Measurements from ENCODE around the gene ITSN1. TPM values are rescaled to one million over a fixed set of nuclear protein-coding genes. Genes with fewer than 3 reads are reported as not detected.
"Not testable (repeated sequence)": the region's sequence is repeated elsewhere in the genome, so short reads cannot be mapped to it uniquely, and the experiment has no call there.

The ITSN1 gene
- total RNA-seq, 4 donors from 2014 or later = 14.5 to 33.1 (median 26.9) TPM

- Histone ChIP-seq H3K4me1 (peaks cover 5 to 8% of the 10 kb centered on the region in 2 donors), H3K4me3 (no peak overlapping the region), H3K36me3 (no peaks in the 10 kb centered on the region), H3K27me3 (no peaks in the 10 kb centered on the region), H3K9me3 (no peaks in the 10 kb centered on the region), H3K27ac (no peak overlapping the region)
- intact Hi-C loops (cut with DNase I; ENCODE audit: low total_unique reads) (no loop called here), in situ Hi-C loops (cut with MboI; ENCODE audit: low sequenced_read_pairs in 4 of 4) (loop anchor here in 1 of 4 donors (25.0 kb wide), 1 partner anchor 214 kb away; no protein-coding TSS in a partner anchor)
- no peak for DNase-seq
- ATAC-seq = no peak
- TF ChIP-seq, protein P1, sequence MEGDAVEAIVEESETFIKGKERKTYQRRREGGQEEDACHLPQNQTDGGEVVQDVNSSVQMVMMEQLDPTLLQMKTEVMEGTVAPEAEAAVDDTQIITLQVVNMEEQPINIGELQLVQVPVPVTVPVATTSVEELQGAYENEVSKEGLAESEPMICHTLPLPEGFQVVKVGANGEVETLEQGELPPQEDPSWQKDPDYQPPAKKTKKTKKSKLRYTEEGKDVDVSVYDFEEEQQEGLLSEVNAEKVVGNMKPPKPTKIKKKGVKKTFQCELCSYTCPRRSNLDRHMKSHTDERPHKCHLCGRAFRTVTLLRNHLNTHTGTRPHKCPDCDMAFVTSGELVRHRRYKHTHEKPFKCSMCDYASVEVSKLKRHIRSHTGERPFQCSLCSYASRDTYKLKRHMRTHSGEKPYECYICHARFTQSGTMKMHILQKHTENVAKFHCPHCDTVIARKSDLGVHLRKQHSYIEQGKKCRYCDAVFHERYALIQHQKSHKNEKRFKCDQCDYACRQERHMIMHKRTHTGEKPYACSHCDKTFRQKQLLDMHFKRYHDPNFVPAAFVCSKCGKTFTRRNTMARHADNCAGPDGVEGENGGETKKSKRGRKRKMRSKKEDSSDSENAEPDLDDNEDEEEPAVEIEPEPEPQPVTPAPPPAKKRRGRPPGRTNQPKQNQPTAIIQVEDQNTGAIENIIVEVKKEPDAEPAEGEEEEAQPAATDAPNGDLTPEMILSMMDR (IDR thresholded peaks at IDR 0.05 in 4 of 5, conservative IDR thresholded peaks at IDR 0.05 in 1 of 5) = no peak
- no peak for TF ChIP-seq POLR2A (IDR thresholded peaks at IDR 0.05)
Measured at GRCh38 chr21:33673473-33673872, 31.2 kb downstream of the ITSN1 start.

- H3K27ac ChIP-seq = no peak overlapping the region
- no peak for ATAC-seq
- TF ChIP-seq, protein P1 (IDR thresholded peaks at IDR 0.05 in 4 of 5, conservative IDR thresholded peaks at IDR 0.05 in 1 of 5) = no peak
- no peak for TF ChIP-seq POLR2A (IDR thresholded peaks at IDR 0.05)
Measured at GRCh38 chr21:33674226-33674625, 31.9 kb downstream of the ITSN1 start.

GRCh38 chr21:33676666-33677065 lies 34.4 kb downstream of the ITSN1 start:
- H3K4me1 ChIP-seq; H3K27ac ChIP-seq; H3K36me3 ChIP-seq; ATAC-seq; in situ Hi-C loops (cut with MboI; ENCODE audit: low sequenced_read_pairs in 4 of 4); H3K9me3 ChIP-seq; intact Hi-C loops (cut with DNase I; ENCODE audit: low total_unique reads); H3K27me3 ChIP-seq; DNase-seq; H3K4me3 ChIP-seq: not testable (repeated sequence)

More at GRCh38 chr21:33674226-33674625, 31.9 kb downstream of the ITSN1 start:
- in situ Hi-C loops (cut with MboI; ENCODE audit: low sequenced_read_pairs in 4 of 4) (loop anchor here in 1 of 4 donors (25.0 kb wide), 1 partner anchor 213 kb away; no protein-coding TSS in a partner anchor), intact Hi-C loops (cut with DNase I; ENCODE audit: low total_unique reads) (no loop called here)
- H3K36me3 ChIP-seq = no peaks in the 10 kb centered on the region
- DNase-seq = no peak
- peaks cover 5 to 8% of the 10 kb centered on the region in 2 donors for H3K4me1 ChIP-seq
- no peaks in the 10 kb centered on the region for H3K27me3 ChIP-seq
- no peak overlapping the region for H3K4me3 ChIP-seq
- no peaks in the 10 kb centered on the region for H3K9me3 ChIP-seq

DNA sequence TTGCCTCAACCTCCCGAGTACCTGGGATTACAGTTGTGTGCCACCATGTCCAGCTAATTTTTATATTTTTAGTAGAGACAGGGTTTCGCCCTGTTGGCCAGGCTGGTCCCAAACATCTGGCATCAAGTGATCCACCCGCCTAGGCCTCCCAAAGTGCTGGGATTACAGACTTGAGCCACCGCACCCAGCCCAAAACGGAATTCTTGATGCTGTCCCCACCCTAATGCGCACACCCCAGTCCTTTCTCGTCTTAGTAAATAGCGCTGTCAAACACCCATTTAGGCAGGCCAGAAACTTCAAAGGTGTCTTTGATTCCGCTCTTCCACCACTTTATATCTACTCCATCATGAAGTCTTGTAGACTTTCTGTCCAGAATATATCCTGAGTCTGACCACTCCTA lies 35.1 kb downstream of the ITSN1 start:
- H3K27ac ChIP-seq = no peak overlapping the region
- H3K27me3 ChIP-seq = no peaks in the 10 kb centered on the region
- intact Hi-C loops (cut with DNase I; ENCODE audit: low total_unique reads) = no loop called here
- H3K4me3 ChIP-seq = no peak overlapping the region
- H3K4me1 ChIP-seq = peaks cover 5 to 8% of the 10 kb centered on the region in 2 donors
- H3K36me3 ChIP-seq = no peaks in the 10 kb centered on the region
- ATAC-seq = no peak
- H3K9me3 ChIP-seq = no peaks in the 10 kb centered on the region
- DNase-seq = no peak
- TF ChIP-seq, protein P1 (IDR thresholded peaks at IDR 0.05 in 4 of 5, conservative IDR thresholded peaks at IDR 0.05 in 1 of 5) = no peak
- TF ChIP-seq POLR2A (IDR thresholded peaks at IDR 0.05) = no peak
- in situ Hi-C loops (cut with MboI; ENCODE audit: low sequenced_read_pairs in 4 of 4) = no loop called here

- intact Hi-C loops (cut with DNase I; ENCODE audit: low total_unique reads) = no loop called here
- no peaks in the 10 kb centered on the region for H3K9me3 ChIP-seq
- DNase-seq (no peak), ATAC-seq (no peak)
- H3K27me3 ChIP-seq = no peaks in the 10 kb centered on the region
- in situ Hi-C loops (cut with MboI; ENCODE audit: low sequenced_read_pairs in 4 of 4) = no loop called here
- H3K27ac ChIP-seq = no peak overlapping the region
- TF ChIP-seq, protein P1 (IDR thresholded peaks at IDR 0.05 in 4 of 5, conservative IDR thresholded peaks at IDR 0.05 in 1 of 5) = no peak
- no peak for TF ChIP-seq POLR2A (IDR thresholded peaks at IDR 0.05)
- H3K4me3 ChIP-seq = no peak overlapping the region
- no peaks in the 10 kb centered on the region for H3K36me3 ChIP-seq
- H3K4me1 ChIP-seq = peaks cover 15 to 24% of the 10 kb centered on the region in 2 donors
Measured at GRCh38 chr21:33680870-33681269, 38.6 kb downstream of the ITSN1 start.

Measured in gastrocnemius medialis (tissue), 4 donors.